HepG2 (cell line): Measurements from ENCODE around the gene C2orf81. TPM values are rescaled to one million over a fixed set of nuclear protein-coding genes. Genes with fewer than 3 reads are reported as not detected.

ENCODE experiments used
- AGO1 ChIP-seq: fragments of 200-400 bp; formaldehyde crosslinking; IDR thresholded peaks from 2 replicates; pipeline ENCODE4 v1.6.1; 2017; ENCODE audit warnings: mild to moderate bottlenecking, low read depth, low read length, moderate library complexity; ENCODE audit not compliant: poor library complexity, severe bottlenecking
- BORCS8-MEF2B ChIP-seq: sonication (generic); formaldehyde crosslinking; IDR thresholded peaks from 2 replicates; pipeline ENCODE4 v1.8.0; 2022; ENCODE audit warnings: mild to moderate bottlenecking, missing genetic modification reagents
- DZIP1 ChIP-seq: sonication (generic); formaldehyde crosslinking; IDR thresholded peaks from 2 replicates; pipeline ENCODE4 v1.5.0; 2020; ENCODE audit warnings: mild to moderate bottlenecking, missing genetic modification reagents
- FOXK2 ChIP-seq: fragments of 450-650 bp; IDR thresholded peaks from 2 replicates; pipeline ENCODE4 v1.6.1; 2016
- HHEX ChIP-seq: IDR thresholded peaks from 2 replicates; pipeline ENCODE4 v1.6.1; 2016; ENCODE audit warnings: control low read depth
- ISL2 ChIP-seq: sonication (generic); formaldehyde crosslinking; IDR thresholded peaks from 2 replicates; pipeline ENCODE4 v1.5.0; 2020; ENCODE audit warnings: missing genetic modification reagents
- KDM5B ChIP-seq: sonication (generic); formaldehyde crosslinking; IDR thresholded peaks from 2 replicates; pipeline ENCODE4 v1.4.0; 2020; ENCODE audit warnings: missing genetic modification reagents, mild to moderate bottlenecking, borderline replicate concordance
- RFXAP ChIP-seq: sonication (generic); formaldehyde crosslinking; IDR thresholded peaks from 2 replicates; pipeline ENCODE4 v1.4.0; 2020; ENCODE audit warnings: missing genetic modification reagents, borderline replicate concordance
- SKI ChIP-seq: fragments of 450-650 bp; IDR thresholded peaks from one replicate; pipeline ENCODE4 v1.6.1; 2018; ENCODE audit warnings: mild to moderate bottlenecking; ENCODE audit not compliant: partially characterized antibody
- STAT6 ChIP-seq: sonication (generic); formaldehyde crosslinking; IDR thresholded peaks from 2 replicates; pipeline ENCODE4 v1.4.0; 2020; ENCODE audit warnings: missing genetic modification reagents, mild to moderate bottlenecking, borderline replicate concordance
- THAP7 ChIP-seq: sonication (generic); formaldehyde crosslinking; IDR thresholded peaks from 2 replicates; pipeline ENCODE4 v1.8.1; 2023; ENCODE audit warnings: mild to moderate bottlenecking, missing genetic modification reagents
- USF2 ChIP-seq, 2 experiments: sonication (generic) in 1 of 2; formaldehyde crosslinking in 1 of 2; IDR thresholded peaks; 2 replicates each; pipeline versions ENCODE4 v1.5.1 to v1.6.1; 2011 to 2020; ENCODE audit warnings: borderline replicate concordance in 1 of 2, low read depth in 1 of 2, low read length in 1 of 2, mild to moderate bottlenecking in 1 of 2, missing genetic modification reagents in 1 of 2, moderate library complexity in 1 of 2
- ZFP37 ChIP-seq: sonication (generic); formaldehyde crosslinking; IDR thresholded peaks from 2 replicates; pipeline ENCODE4 v1.4.0; 2020; ENCODE audit warnings: missing genetic modification reagents, borderline replicate concordance
- ZNF280D ChIP-seq: sonication (generic); formaldehyde crosslinking; IDR thresholded peaks from 2 replicates; pipeline ENCODE4 v1.5.1; 2020; ENCODE audit warnings: mild to moderate bottlenecking, missing genetic modification reagents
- ZNF768 ChIP-seq: sonication (generic); formaldehyde crosslinking; IDR thresholded peaks from 2 replicates; pipeline ENCODE4 v1.4.0; 2020; ENCODE audit warnings: missing genetic modification reagents
- polyA plus RNA-seq, 8 experiments: library from polyadenylated mRNA; depleted of rRNA in 3 of 8; stranded (reverse) in 7 of 8; unstranded in 1 of 8; fragments of >200 nt; fragmentation: Illumina TruSeq in 4 of 8; extraction: Trizol in 4 of 8; gene quantifications; 2 replicates each; pipeline versions ENCODE4 v1.2.1 to v1.2.3, GENCODE V29; 2011 to 2016; ENCODE audit warnings: low read depth in 4 of 8, missing spikeins in 1 of 8, mixed read lengths in 1 of 8; ENCODE audit not compliant: insufficient read depth in 1 of 8
- total RNA-seq, 5 experiments: library from RNA; depleted of rRNA; stranded (reverse); fragments of >200 nt; fragmentation: Illumina TruSeq; extraction: Trizol; gene quantifications; 2 replicates each; pipeline ENCODE4 v1.2.3, GENCODE V29; 2016; ENCODE audit warnings: low read depth in 1 of 5

The C2orf81 gene
- total and polyA plus RNA-seq, 2 of the 13 experiments (the other 11 are each of a cell fraction or from before 2014, with no cell fraction given) = 0.15 to 0.17 TPM

- no peak for TF ChIP-seq ZNF280D (CRISPR knock-in tag)
- 0 out of 2 replicates have a peak, but pooled peaks have one; percentile 47 for TF ChIP-seq ZFP37
- TF ChIP-seq KDM5B (CRISPR knock-in tag) = peak; percentile 66; the same call in 1 of the 2 replicates
- no peak for TF ChIP-seq THAP7 (CRISPR knock-in tag)
- peak; percentile 2; the same call in 1 of the 2 replicates for TF ChIP-seq USF2 (IDR thresholded peaks at IDR 0.05; ENCODE audit: low read depth, low read length)
- no peak; the same call in 1 of the 2 replicates for TF ChIP-seq USF2 (CRISPR knock-in tag; IDR thresholded peaks at IDR 0.05; ENCODE audit: borderline replicate concordance)
- no peak for TF ChIP-seq DZIP1 (CRISPR knock-in tag)
- peak; percentile 95 for TF ChIP-seq AGO1
- TF ChIP-seq RFXAP = peak; percentile 99
- no peak for TF ChIP-seq HHEX
- peak; percentile 9; the same call in 1 of the 2 replicates for TF ChIP-seq ISL2 (CRISPR knock-in tag)
- peak; percentile 22; the same call in 1 of the 2 replicates for TF ChIP-seq ZNF768 (CRISPR knock-in tag)
- peak; percentile 94 for TF ChIP-seq FOXK2
- 0 out of 2 replicates have a peak, but pooled peaks have one; percentile 65 for TF ChIP-seq STAT6 (CRISPR knock-in tag)
- TF ChIP-seq SKI = peak; percentile 55
- TF ChIP-seq BORCS8-MEF2B (CRISPR knock-in tag) = peak; percentile 44; the same call in 1 of the 2 replicates
Observed at GRCh38 chr2:74458132-74458937, 36.9 kb upstream of the C2orf81 start, which contains the start of gene WBP1 (continued).
